SU-DHL-6 (cell line): Measurements from ENCODE around the gene ACOT4.
"Not testable (repeated sequence)": the region's sequence is repeated elsewhere in the genome, so short reads cannot be mapped to it uniquely, and the experiment has no call there.

Experiments used
- H2AFZ ChIP-seq: fragments of 200-600 bp; sonication (generic); 2 replicates; pipeline ENCODE4 v1.6.1; 2014; ENCODE audit warnings: low read depth, mild to moderate bottlenecking, moderate library complexity, mixed read lengths, antibody characterized with exemption, low read length; ENCODE audit not compliant: severe bottlenecking
- H3F3A ChIP-seq: fragments of 200-600 bp; shearing (Covaris generic); 2 replicates; pipeline ENCODE4 v1.6.0; 2016; ENCODE audit warnings: antibody characterized with exemption, mild to moderate bottlenecking; ENCODE audit not compliant: insufficient read depth
- H3K27ac ChIP-seq: fragments of 200-600 bp; sonication (generic); 2 replicates; pipeline ENCODE4 v1.5.1; 2016; ENCODE audit warnings: low read depth, mild to moderate bottlenecking, low read length, moderate library complexity, mixed read lengths
- H3K27me3 ChIP-seq: fragments of 200-600 bp; sonication (generic), shearing (Covaris generic); 2 replicates; pipeline ENCODE4 v1.6.0; 2014; ENCODE audit warnings: mild to moderate bottlenecking, low read length
- H3K36me3 ChIP-seq: fragments of 200-600 bp; sonication (generic); 2 replicates; pipeline ENCODE4 v1.6.1; 2014; ENCODE audit warnings: mild to moderate bottlenecking, low read length, mixed read lengths
- H3K4me2 ChIP-seq: fragments of 300-600, 200-600 bp; shearing (Covaris generic), sonication (generic); 2 replicates; pipeline ENCODE4 v1.6.0; 2014; ENCODE audit warnings: low read length, low read depth, mild to moderate bottlenecking; ENCODE audit not compliant: poor library complexity, severe bottlenecking
- H3K4me3 ChIP-seq: fragments of 200-600 bp; sonication (generic); 2 replicates; pipeline ENCODE4 v1.5.1; 2014; ENCODE audit warnings: antibody characterized with exemption, low read length, mild to moderate bottlenecking, mixed read lengths; ENCODE audit not compliant: insufficient read depth, poor library complexity, severe bottlenecking
- H3K79me2 ChIP-seq: fragments of 200-600 bp; sonication (generic); 2 replicates; pipeline ENCODE4 v1.6.1; 2014; ENCODE audit warnings: mild to moderate bottlenecking, low read length, moderate library complexity; ENCODE audit not compliant: insufficient read depth
- H3K9ac ChIP-seq: fragments of 200-600 bp; sonication (generic); 2 replicates; pipeline ENCODE4 v1.7.0; 2014; ENCODE audit warnings: mild to moderate bottlenecking, low read length
- H3K9me2 ChIP-seq: fragments of 200-600 bp; sonication (generic); replicated peaks from 2 replicates; pipeline ENCODE4 v1.6.1; 2014; ENCODE audit warnings: low read length; ENCODE audit not compliant: insufficient read depth
- H3K9me3 ChIP-seq: fragments of 200-600 bp; sonication (generic); 2 replicates; pipeline ENCODE4 v1.6.1; 2014; ENCODE audit warnings: low read length, mixed read lengths; ENCODE audit not compliant: insufficient read depth
- H4K20me1 ChIP-seq: fragments of 200-600 bp; sonication (generic); 2 replicates; pipeline ENCODE4 v1.6.1; 2014; ENCODE audit warnings: low read depth, mild to moderate bottlenecking, antibody characterized with exemption, low read length, moderate library complexity, mixed read lengths
- CTCF ChIP-seq: fragments of 200-600 bp; sonication (generic); IDR thresholded peaks from one replicate; pipeline ENCODE4 v1.5.1; 2017; ENCODE audit warnings: antibody characterized with exemption, mild to moderate bottlenecking, low read length, moderate library complexity; ENCODE audit not compliant: insufficient read depth, poor library complexity, severe bottlenecking
- EZH2phosphoT487 ChIP-seq: fragments of 200-600 bp; sonication (generic), shearing (Covaris generic); conservative IDR thresholded peaks from 2 replicates; pipeline ENCODE4 v1.6.1; 2018; ENCODE audit warnings: mild to moderate bottlenecking, antibody characterized with exemption, low read length, moderate library complexity, mixed read lengths

The ACOT4 gene

DNA sequence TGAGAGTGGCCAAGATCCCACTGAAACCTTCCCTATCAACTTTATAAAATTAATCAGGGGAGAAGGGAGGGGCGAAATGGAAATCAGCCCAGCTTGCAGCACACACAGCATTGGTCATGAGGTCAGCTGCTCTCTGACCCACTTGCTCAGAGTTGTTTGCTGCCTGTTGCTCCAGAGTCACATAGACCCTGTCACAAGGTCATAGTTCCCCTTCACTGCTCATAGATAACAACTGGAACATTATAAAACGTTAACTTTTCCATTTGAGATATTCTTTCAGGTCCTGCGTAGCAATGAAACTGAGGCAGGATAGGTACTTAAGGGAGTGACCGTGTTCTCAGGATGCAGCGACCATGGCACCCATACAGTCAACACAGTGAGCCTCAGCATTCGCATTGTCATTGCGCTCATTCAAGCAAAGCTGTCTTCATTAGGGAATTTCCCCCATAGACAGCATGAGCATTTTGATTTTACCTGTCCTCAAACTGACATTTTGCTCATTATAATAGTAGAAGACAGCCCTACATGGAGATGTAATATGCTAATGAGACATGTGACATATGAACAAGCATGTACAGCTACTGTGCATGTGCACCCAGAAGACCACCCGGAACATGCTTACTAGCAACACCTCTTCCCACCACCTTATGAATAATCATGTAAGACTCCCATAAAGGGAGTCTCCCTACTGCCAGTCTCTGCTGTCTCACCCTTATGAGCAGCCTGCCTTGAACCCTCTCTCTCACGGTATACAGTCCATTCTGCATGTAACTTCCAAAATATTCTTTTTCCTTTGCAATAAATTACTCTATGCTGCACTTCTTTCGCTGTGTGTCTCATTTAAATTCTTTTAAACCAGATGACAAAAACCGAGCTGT is 9.3 kb upstream of the ACOT4 start:
- H3K9ac ChIP-seq, H3K4me3 ChIP-seq, H3K9me2 ChIP-seq, H3K79me2 ChIP-seq, H3K9me3 ChIP-seq, H4K20me1 ChIP-seq, H3F3A ChIP-seq, H3K27ac ChIP-seq, H3K27me3 ChIP-seq, H2AFZ ChIP-seq, H3K36me3 ChIP-seq, H3K4me2 ChIP-seq: not testable (repeated sequence)

GRCh38 chr14:73588695-73589094 is 3.0 kb upstream of the ACOT4 start:
- no peaks in the 10 kb centered on the region for H3K9me2 ChIP-seq

DNA sequence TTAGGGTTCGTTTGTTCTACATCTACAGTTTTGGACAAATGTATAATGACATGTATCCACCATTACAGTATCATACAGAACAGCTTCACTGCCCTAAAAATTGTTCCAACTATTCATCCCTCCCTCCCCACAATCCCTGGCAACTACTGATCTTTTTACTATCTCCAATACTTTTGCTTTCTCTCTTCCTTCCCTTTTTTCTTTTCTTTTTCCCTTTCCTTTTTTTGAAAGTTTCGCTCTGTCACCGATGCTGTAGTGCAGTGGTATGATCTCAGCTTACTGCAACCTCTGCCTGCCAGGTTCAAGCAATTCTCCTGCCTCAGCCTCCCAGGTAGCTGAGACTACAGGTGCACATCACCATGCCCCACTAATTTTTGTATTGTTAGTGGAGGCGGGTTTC is 2.6 kb upstream of the ACOT4 start:
- no peaks in the 10 kb centered on the region for H3K9me2 ChIP-seq
- H4K20me1 ChIP-seq = no peaks in the 10 kb centered on the region
- no peaks in the 10 kb centered on the region for H3K79me2 ChIP-seq
- TF ChIP-seq CTCF (no peak), EZH2phosphoT487 (no peak)
- H3K36me3 ChIP-seq = no peaks in the 10 kb centered on the region
- H3K27me3 ChIP-seq = no peaks in the 10 kb centered on the region
- no peak overlapping the region for H3K9ac ChIP-seq
- no peaks in the 10 kb centered on the region for H3F3A ChIP-seq
- no peak overlapping the region for H2AFZ ChIP-seq
- H3K4me3 ChIP-seq = no peak overlapping the region
- no peak overlapping the region for H3K27ac ChIP-seq
- no peaks in the 10 kb centered on the region for H3K9me3 ChIP-seq
- no peak overlapping the region for H3K4me2 ChIP-seq

More at GRCh38 chr14:73588695-73589094, 3.0 kb upstream of the ACOT4 start:
- H3K27ac ChIP-seq = no peak overlapping the region
- H3K79me2 ChIP-seq = no peaks in the 10 kb centered on the region
- H3F3A ChIP-seq = no peaks in the 10 kb centered on the region
- no peak overlapping the region for H3K9ac ChIP-seq
- no peaks in the 10 kb centered on the region for H3K36me3 ChIP-seq
- no peak overlapping the region for H2AFZ ChIP-seq
- H4K20me1 ChIP-seq = no peaks in the 10 kb centered on the region
- no peaks in the 10 kb centered on the region for H3K27me3 ChIP-seq
- no peak for TF ChIP-seq CTCF
- no peak for TF ChIP-seq EZH2phosphoT487
- H3K9me3 ChIP-seq = no peaks in the 10 kb centered on the region
- no peak overlapping the region for H3K4me3 ChIP-seq
- H3K4me2 ChIP-seq = no peak overlapping the region

- not testable (repeated sequence) for H3F3A ChIP-seq, H3K4me2 ChIP-seq, H2AFZ ChIP-seq, H3K27me3 ChIP-seq, H3K79me2 ChIP-seq, H3K9me2 ChIP-seq, H3K36me3 ChIP-seq, H3K9me3 ChIP-seq, H3K27ac ChIP-seq, H3K9ac ChIP-seq, H4K20me1 ChIP-seq, H3K4me3 ChIP-seq
Observed at GRCh38 chr14:73590673-73591004, 1.0 kb upstream of the ACOT4 start.
